ENCODE data around the gene ZBTB20. TPM values are rescaled to one million over a fixed set of nuclear protein-coding genes. Genes with fewer than 3 reads are reported as not detected.

The ZBTB20 gene
- total RNA-seq, 5 donors from 2014 or later (not counting 1 experiment from before 2014, with no cell fraction given): 43.1 to 80.7 (median 48.4) TPM

DNA sequence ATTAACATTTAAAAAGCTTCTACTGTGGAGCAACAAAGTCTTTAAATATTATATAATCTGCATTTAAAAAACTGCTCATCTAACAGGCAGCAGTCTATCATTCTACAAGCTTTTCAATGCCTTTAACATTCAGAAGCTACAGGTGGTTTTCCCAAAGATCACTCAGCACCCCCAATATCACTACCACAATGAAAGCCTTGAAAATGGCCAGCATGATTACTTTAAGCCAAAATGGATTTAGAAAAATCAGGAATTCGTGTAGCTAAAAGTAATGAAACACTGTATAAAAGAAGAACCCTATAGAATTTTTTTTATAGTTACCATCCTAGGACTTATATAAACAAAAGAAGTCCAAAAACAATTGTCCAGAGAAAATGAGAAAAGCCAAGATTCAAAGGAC, 452.8 kb downstream of the ZBTB20 start:
- DNase-seq (no peak), ATAC-seq (replicated peaks in 1 of 4) (no peak)
- peaks cover 20 to 24% (median 23%) of the 10 kb centered on the region in 3 donors for H3K4me1 Mint-ChIP-seq
- ChIA-PET CTCF (no interaction called here), POLR2A (no interaction called here)
- no peaks in the 10 kb centered on the region for H3K4me1 ChIP-seq (ENCODE audit: control insufficient read depth in 1 of 2, extremely low read depth in 1 of 2, insufficient read depth in 2 of 2, low read length in 2 of 2)
- peaks cover 29% of the 10 kb centered on the region for H3K36me3 Mint-ChIP-seq
- no peaks in the 10 kb centered on the region for H3K36me3 ChIP-seq (ENCODE audit: control insufficient read depth in 2 of 2, extremely low read depth in 1 of 2, insufficient read depth in 1 of 2, low read length in 1 of 2)
- H3K27ac ChIP-seq (ENCODE audit: low read length): no peak overlapping the region
- no peak overlapping the region for H3K27ac Mint-ChIP-seq
- H3K9me3 Mint-ChIP-seq: no peaks in the 10 kb centered on the region
- no peak overlapping the region for H3K4me3 ChIP-seq (ENCODE audit: control insufficient read depth in 1 of 2, extremely low read depth in 1 of 2, low read length in 1 of 2)
- H3K27me3 Mint-ChIP-seq: no peaks in the 10 kb centered on the region
- no CpG with 5 or more reads among the region's 1 CpG for WGBS (ENCODE audit: insufficient coverage)
- no peaks in the 10 kb centered on the region for H3K9me3 ChIP-seq
- H3K27me3 ChIP-seq (replicated peaks in 1 of 2; ENCODE audit: control insufficient read depth in 2 of 2, extremely low read depth in 1 of 2, insufficient read depth in 2 of 2, low read length in 1 of 2): no peaks in the 10 kb centered on the region
- no peak overlapping the region for H3K4me3 Mint-ChIP-seq

DNA sequence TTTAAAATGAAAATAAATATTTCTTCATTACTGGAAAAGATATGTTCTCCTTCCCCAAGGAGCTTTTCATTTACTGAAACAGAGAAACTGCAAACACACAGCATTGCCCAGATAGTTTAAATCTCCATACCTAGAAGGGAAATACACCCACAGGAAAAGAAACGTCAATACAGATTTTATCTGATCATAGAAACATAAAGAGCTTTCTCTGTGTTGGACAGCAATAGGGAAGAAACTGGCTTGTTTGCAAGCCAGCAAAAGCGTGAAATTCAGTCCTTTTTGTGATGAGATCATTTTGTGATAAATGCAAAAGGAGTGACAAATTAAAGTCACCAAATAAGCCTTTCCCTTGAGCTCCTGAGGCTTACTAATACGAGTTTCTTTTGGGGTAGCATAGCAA, 455.2 kb downstream of the ZBTB20 start:
- no peak overlapping the region for H3K27ac Mint-ChIP-seq
- Histone ChIP-seq H3K36me3 (ENCODE audit: control insufficient read depth in 2 of 2, extremely low read depth in 1 of 2, insufficient read depth in 1 of 2, low read length in 1 of 2) (peaks cover 0 to 3% of the 10 kb centered on the region in 2 donors), H3K27ac (ENCODE audit: low read length) (no peak overlapping the region), H3K4me1 (ENCODE audit: control insufficient read depth in 1 of 2, extremely low read depth in 1 of 2, insufficient read depth in 2 of 2, low read length in 2 of 2) (peaks cover 0 to 1% of the 10 kb centered on the region in 2 experiments), H3K9me3 (no peaks in the 10 kb centered on the region), H3K4me3 (ENCODE audit: control insufficient read depth in 1 of 2, extremely low read depth in 1 of 2, low read length in 1 of 2) (no peak overlapping the region), H3K27me3 (replicated peaks in 1 of 2; ENCODE audit: control insufficient read depth in 2 of 2, extremely low read depth in 1 of 2, insufficient read depth in 2 of 2, low read length in 1 of 2) (no peaks in the 10 kb centered on the region)
- H3K4me1 Mint-ChIP-seq: peaks cover 29 to 40% (median 29%) of the 10 kb centered on the region in 3 donors
- no peaks in the 10 kb centered on the region for H3K9me3 Mint-ChIP-seq
- ChIA-PET CTCF (interaction anchor here in 1 of 2 donors (0.6 kb wide), 1 partner anchor 997 kb away, joined by 5 read pairs; no protein-coding TSS in a partner anchor), POLR2A (no interaction called here)
- 80% methylated on average over 1 of the region's 3 CpGs for WGBS (ENCODE audit: insufficient coverage)
- H3K27me3 Mint-ChIP-seq: no peaks in the 10 kb centered on the region
- ATAC-seq (replicated peaks in 1 of 4): no peak
- no peak for DNase-seq
- H3K4me3 Mint-ChIP-seq: no peak overlapping the region
- H3K36me3 Mint-ChIP-seq: peaks cover 32% of the 10 kb centered on the region

DNA sequence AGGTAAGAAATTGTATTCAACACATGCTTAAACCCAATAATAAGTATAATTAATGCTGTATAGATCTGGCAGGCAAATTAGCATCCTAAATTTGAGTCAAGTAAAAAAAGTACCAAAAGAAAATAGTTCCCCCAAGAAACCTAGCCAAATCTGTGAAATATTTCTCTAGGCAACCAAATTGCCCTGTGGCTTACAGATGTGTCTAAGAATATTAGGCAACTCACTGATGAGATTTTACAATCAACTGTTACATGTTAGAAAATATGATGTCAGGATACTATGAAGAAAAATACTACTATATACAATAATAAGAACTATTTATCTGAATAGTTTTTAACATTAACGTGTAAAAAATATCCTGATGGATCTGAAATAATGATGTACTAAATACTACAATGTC, 456.2 kb downstream of the ZBTB20 start:
- no CpG with 5 or more reads among the region's 1 CpG for WGBS (ENCODE audit: insufficient coverage)
- Histone ChIP-seq H3K4me3 (ENCODE audit: control insufficient read depth in 1 of 2, extremely low read depth in 1 of 2, low read length in 1 of 2) (no peak overlapping the region), H3K27me3 (replicated peaks in 1 of 2; ENCODE audit: control insufficient read depth in 2 of 2, extremely low read depth in 1 of 2, insufficient read depth in 2 of 2, low read length in 1 of 2) (no peaks in the 10 kb centered on the region), H3K36me3 (ENCODE audit: control insufficient read depth in 2 of 2, extremely low read depth in 1 of 2, insufficient read depth in 1 of 2, low read length in 1 of 2) (peaks cover 0 to 3% of the 10 kb centered on the region in 2 donors), H3K27ac (ENCODE audit: low read length) (no peak overlapping the region), H3K9me3 (no peaks in the 10 kb centered on the region), H3K4me1 (ENCODE audit: control insufficient read depth in 1 of 2, extremely low read depth in 1 of 2, insufficient read depth in 2 of 2, low read length in 2 of 2) (peaks cover 0 to 6% of the 10 kb centered on the region in 2 experiments)
- Mint-ChIP-seq H3K27me3 (no peaks in the 10 kb centered on the region), H3K36me3 (peaks cover 37% of the 10 kb centered on the region), H3K27ac (no peak overlapping the region), H3K4me3 (no peak overlapping the region), H3K9me3 (no peaks in the 10 kb centered on the region), H3K4me1 (peaks cover 29 to 40% (median 29%) of the 10 kb centered on the region in 3 donors)
- no peak for DNase-seq
- ATAC-seq (replicated peaks in 1 of 4): no peak
- POLR2A ChIA-PET: no interaction called here
- CTCF ChIA-PET: no interaction called here

- CTCF ChIA-PET: interaction anchor here in 1 of 2 donors (0.6 kb wide), 1 partner anchor 1128 kb away, joined by 3 read pairs; no protein-coding TSS in a partner anchor
- ATAC-seq (replicated peaks in 1 of 4) (no peak), DNase-seq (no peak)
- Mint-ChIP-seq H3K27me3 (no peaks in the 10 kb centered on the region), H3K27ac (no peak overlapping the region), H3K4me3 (no peak overlapping the region), H3K9me3 (no peaks in the 10 kb centered on the region), H3K4me1 (peaks cover 17 to 26% (median 22%) of the 10 kb centered on the region in 3 donors), H3K36me3 (peaks cover 45% of the 10 kb centered on the region)
- WGBS (ENCODE audit: insufficient coverage): no CpG with 5 or more reads among the region's 3 CpGs
- H3K36me3 ChIP-seq (ENCODE audit: control insufficient read depth in 2 of 2, extremely low read depth in 1 of 2, insufficient read depth in 1 of 2, low read length in 1 of 2): peaks cover 0 to 3% of the 10 kb centered on the region in 2 donors
- no peaks in the 10 kb centered on the region for H3K27me3 ChIP-seq (replicated peaks in 1 of 2; ENCODE audit: control insufficient read depth in 2 of 2, extremely low read depth in 1 of 2, insufficient read depth in 2 of 2, low read length in 1 of 2)
- POLR2A ChIA-PET: no interaction called here
- no peak overlapping the region for H3K4me3 ChIP-seq (ENCODE audit: control insufficient read depth in 1 of 2, extremely low read depth in 1 of 2, low read length in 1 of 2)
- H3K4me1 ChIP-seq (ENCODE audit: control insufficient read depth in 1 of 2, extremely low read depth in 1 of 2, insufficient read depth in 2 of 2, low read length in 2 of 2): peaks cover 0 to 6% of the 10 kb centered on the region in 2 experiments
- no peak overlapping the region for H3K27ac ChIP-seq (ENCODE audit: low read length)
- no peaks in the 10 kb centered on the region for H3K9me3 ChIP-seq
Observed at GRCh38 chr3:114687151-114687550, 459.9 kb downstream of the ZBTB20 start.

DNA sequence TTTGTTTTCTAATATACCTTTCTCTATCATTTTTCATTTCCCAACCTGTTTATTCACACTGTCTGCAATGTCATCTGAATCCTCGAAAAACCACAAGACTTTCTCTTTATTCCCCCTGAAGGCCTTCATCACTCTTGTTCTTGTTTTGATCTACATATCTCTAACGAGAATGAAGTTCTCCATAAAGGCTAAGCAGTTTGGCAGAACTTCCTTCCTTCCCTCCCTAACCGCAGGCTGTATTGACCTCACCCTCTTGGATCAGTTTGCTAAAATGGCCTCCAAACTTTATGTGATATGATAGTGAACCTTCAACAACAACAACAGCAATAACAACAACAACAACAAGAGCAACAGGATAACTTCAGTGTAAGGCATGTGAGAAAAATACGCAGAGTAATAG, 460.5 kb downstream of the ZBTB20 start:
- H3K9me3 ChIP-seq: no peaks in the 10 kb centered on the region
- no peaks in the 10 kb centered on the region for H3K27me3 ChIP-seq (replicated peaks in 1 of 2; ENCODE audit: control insufficient read depth in 2 of 2, extremely low read depth in 1 of 2, insufficient read depth in 2 of 2, low read length in 1 of 2)
- H3K9me3 Mint-ChIP-seq: no peaks in the 10 kb centered on the region
- no peak for DNase-seq
- ChIA-PET POLR2A (no interaction called here), CTCF (interaction anchor here in 1 of 2 donors (0.6 kb wide), 1 partner anchor 1128 kb away, joined by 3 read pairs; no protein-coding TSS in a partner anchor)
- no peak overlapping the region for H3K4me3 Mint-ChIP-seq
- no peaks in the 10 kb centered on the region for H3K27me3 Mint-ChIP-seq
- H3K4me3 ChIP-seq (ENCODE audit: control insufficient read depth in 1 of 2, extremely low read depth in 1 of 2, low read length in 1 of 2): no peak overlapping the region
- H3K4me1 ChIP-seq (ENCODE audit: control insufficient read depth in 1 of 2, extremely low read depth in 1 of 2, insufficient read depth in 2 of 2, low read length in 2 of 2): peaks cover 0 to 6% of the 10 kb centered on the region in 2 experiments
- WGBS (ENCODE audit: insufficient coverage): 9% methylated on average over 1 of the region's 4 CpGs
- H3K27ac Mint-ChIP-seq: no peak overlapping the region
- H3K36me3 ChIP-seq (ENCODE audit: control insufficient read depth in 2 of 2, extremely low read depth in 1 of 2, insufficient read depth in 1 of 2, low read length in 1 of 2): peaks cover 0 to 3% of the 10 kb centered on the region in 2 donors
- H3K4me1 Mint-ChIP-seq: peaks cover 13 to 22% (median 17%) of the 10 kb centered on the region in 3 donors
- H3K27ac ChIP-seq (ENCODE audit: low read length): no peak overlapping the region
- peaks cover 41% of the 10 kb centered on the region for H3K36me3 Mint-ChIP-seq
- ATAC-seq (replicated peaks in 1 of 4): no peak

DNA sequence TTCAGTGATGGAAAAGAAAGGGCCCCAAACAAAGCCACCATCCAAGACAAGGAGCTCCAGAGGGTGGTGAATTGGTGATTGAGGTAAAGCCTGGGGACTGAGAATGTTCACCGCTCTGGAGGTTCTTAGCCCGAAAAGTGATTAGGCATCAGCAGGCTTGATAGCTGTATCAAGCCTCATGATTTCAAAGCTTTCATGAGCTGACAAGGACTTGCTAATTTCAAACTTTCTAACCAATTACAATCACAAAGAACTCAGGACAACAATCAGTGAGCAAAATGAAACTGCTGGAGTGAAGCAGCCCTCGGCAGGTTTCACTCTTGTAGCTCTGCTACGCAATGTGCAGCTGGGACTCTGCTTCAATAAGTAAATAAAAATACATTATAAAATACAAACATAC, 461.9 kb downstream of the ZBTB20 start:
- Histone ChIP-seq H3K9me3 (no peaks in the 10 kb centered on the region), H3K4me1 (ENCODE audit: control insufficient read depth in 1 of 2, extremely low read depth in 1 of 2, insufficient read depth in 2 of 2, low read length in 2 of 2) (peaks cover 0 to 6% of the 10 kb centered on the region in 2 experiments), H3K27me3 (replicated peaks in 1 of 2; ENCODE audit: control insufficient read depth in 2 of 2, extremely low read depth in 1 of 2, insufficient read depth in 2 of 2, low read length in 1 of 2) (no peaks in the 10 kb centered on the region), H3K36me3 (ENCODE audit: control insufficient read depth in 2 of 2, extremely low read depth in 1 of 2, insufficient read depth in 1 of 2, low read length in 1 of 2) (peaks cover 0 to 3% of the 10 kb centered on the region in 2 donors), H3K4me3 (ENCODE audit: control insufficient read depth in 1 of 2, extremely low read depth in 1 of 2, low read length in 1 of 2) (no peak overlapping the region), H3K27ac (ENCODE audit: low read length) (no peak overlapping the region)
- H3K36me3 Mint-ChIP-seq: peaks cover 47% of the 10 kb centered on the region
- no peak overlapping the region for H3K4me3 Mint-ChIP-seq
- H3K27me3 Mint-ChIP-seq: no peaks in the 10 kb centered on the region
- no peak overlapping the region for H3K27ac Mint-ChIP-seq
- DNase-seq (no peak), ATAC-seq (replicated peaks in 1 of 4) (no peak)
- no CpG with 5 or more reads among the region's 4 CpGs for WGBS (ENCODE audit: insufficient coverage)
- H3K4me1 Mint-ChIP-seq: peaks cover 13 to 22% (median 17%) of the 10 kb centered on the region in 3 donors
- CTCF ChIA-PET: no interaction called here
- POLR2A ChIA-PET: interaction anchor here in 1 of 2 donors (0.8 kb wide), 1 partner anchor 614 kb away, joined by 3 read pairs; no protein-coding TSS in a partner anchor
- H3K9me3 Mint-ChIP-seq: peaks cover 0 to 7% (median 0%) of the 10 kb centered on the region in 3 donors

Measured in T-cell (primary cell).